Upper lobe of left lung (tissue), 6 donors: ENCODE results near the gene VAT1L. TPM values are rescaled to one million over a fixed set of nuclear protein-coding genes. Genes with fewer than 3 reads are reported as not detected.

Experiments
- ATAC-seq, 2 donors: fragments of 200-7000 bp; cut with Tn5 transposase; one replicate each; pipeline ENCODE4 v1.9.1; 2022; ENCODE audit warnings: mild to moderate bottlenecking in 2 of 2, moderate library complexity in 2 of 2; ENCODE audit not compliant: low FRiP score in 2 of 2
- DNase-seq, 2 donors: peaks; one replicate each; pipeline ENCODE4 v3.0.0-alpha.2; 2019 to 2020
- H3K27ac ChIP-seq, 4 donors: fragments of 200-600 bp; sonication (generic); one replicate each; pipeline ENCODE4 v1.5.1; 2016 to 2019
- H3K27me3 ChIP-seq, 4 donors: fragments of 200-600 bp; sonication (generic); one replicate each; pipeline ENCODE4 v1.5.1; 2017 to 2019
- H3K36me3 ChIP-seq, 4 donors: fragments of 200-600 bp; sonication (generic); one replicate each; pipeline ENCODE4 v1.5.1; 2016 to 2019
- H3K4me1 ChIP-seq, 4 donors: fragments of 200-600 bp; sonication (generic); one replicate each; pipeline ENCODE4 v1.5.1; 2018 to 2019
- H3K4me3 ChIP-seq, 4 donors: fragments of 200-600 bp; sonication (generic); one replicate each; pipeline ENCODE4 v1.5.1; 2017 to 2019; ENCODE audit warnings: mild to moderate bottlenecking in 2 of 4, moderate library complexity in 1 of 4
- H3K9me3 ChIP-seq, 4 donors: fragments of 200-600 bp; sonication (generic); one replicate each; pipeline ENCODE4 v1.5.1; 2018 to 2019
- EP300 ChIP-seq, 4 donors: sonication (generic); formaldehyde crosslinking; IDR thresholded peaks; one replicate each; pipeline ENCODE4 v1.5.1; 2017; ENCODE audit warnings: antibody characterized with exemption in 4 of 4, control low read depth in 2 of 4
- POLR2A ChIP-seq, 4 donors: fragments of 450-650 bp; IDR thresholded peaks; one replicate each; pipeline ENCODE4 v1.5.1; 2016 to 2017; ENCODE audit warnings: antibody characterized with exemption in 4 of 4, mild to moderate bottlenecking in 2 of 4
- POLR2AphosphoS5 ChIP-seq, 2 donors: sonication (generic); formaldehyde crosslinking; IDR thresholded peaks; one replicate each; pipeline ENCODE4 v1.5.1; 2017; ENCODE audit warnings: antibody characterized with exemption in 2 of 2
- WGBS, 2 donors: methylation state at CpG; one replicate each; pipeline ENCODE4 v1.1.5; 2017 to 2018; 5-methylcytosine and 5-hydroxymethylcytosine counted together
- total RNA-seq, 6 donors: library from RNA; depleted of rRNA in 4 of 6; stranded (reverse); fragments of >200 nt in 4 of 6; gene quantifications; one replicate each; pipeline versions ENCODE4 v1.1.0 to v1.2.1, GENCODE V29; 2016 to 2021
- TF ChIP-seq, protein P1 (sequence below), 6 experiments: fragments of 450-650 bp in 4 of 6; fragments of 200-600 bp in 2 of 6; sonication (generic) in 2 of 6; IDR thresholded peaks; one replicate each; pipeline ENCODE4 v1.5.1; 2016 to 2019; ENCODE audit warnings: antibody characterized with exemption in 6 of 6
- donor health status: DM: no; HTN: no; CAD: no; lungs with moderate emphysema.
- donor health status: DM: no; HTN: yes; CAD: no; lungs with severe emphysema.

Gene VAT1L
- total RNA-seq, 6 donors from 2014 or later, result under 0.01 to 0.59 (median 0.27) TPM; not detected in 2

DNA sequence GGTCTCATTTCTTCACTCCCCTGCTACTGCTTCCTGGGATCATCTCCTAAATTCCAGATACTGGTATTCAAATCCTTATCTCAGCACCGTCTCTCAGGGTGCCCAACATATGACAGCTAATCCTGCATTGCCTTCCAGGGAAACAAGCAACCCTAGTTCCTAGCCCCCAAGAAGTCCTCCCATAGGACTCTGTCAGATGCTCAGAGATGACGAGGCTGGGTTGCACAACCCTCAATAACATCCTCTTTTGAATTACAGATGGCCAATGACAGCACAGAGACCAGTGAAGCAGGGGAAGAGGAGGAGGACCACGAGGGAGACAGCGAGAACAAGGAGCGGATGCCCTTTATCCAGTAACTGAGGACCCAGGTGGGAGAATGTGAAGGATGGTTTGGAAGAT lies 189.0 kb downstream of the VAT1L start:
- Histone ChIP-seq H3K4me1 (no peaks in the 10 kb centered on the region), H3K27me3 (no peaks in the 10 kb centered on the region), H3K27ac (no peak overlapping the region), H3K9me3 (no peaks in the 10 kb centered on the region), H3K4me3 (no peak overlapping the region), H3K36me3 (no peaks in the 10 kb centered on the region)
- 46 to 67% methylated on average over 5 of the region's 5 CpGs for WGBS, 2 donors
- TF ChIP-seq, protein P1, sequence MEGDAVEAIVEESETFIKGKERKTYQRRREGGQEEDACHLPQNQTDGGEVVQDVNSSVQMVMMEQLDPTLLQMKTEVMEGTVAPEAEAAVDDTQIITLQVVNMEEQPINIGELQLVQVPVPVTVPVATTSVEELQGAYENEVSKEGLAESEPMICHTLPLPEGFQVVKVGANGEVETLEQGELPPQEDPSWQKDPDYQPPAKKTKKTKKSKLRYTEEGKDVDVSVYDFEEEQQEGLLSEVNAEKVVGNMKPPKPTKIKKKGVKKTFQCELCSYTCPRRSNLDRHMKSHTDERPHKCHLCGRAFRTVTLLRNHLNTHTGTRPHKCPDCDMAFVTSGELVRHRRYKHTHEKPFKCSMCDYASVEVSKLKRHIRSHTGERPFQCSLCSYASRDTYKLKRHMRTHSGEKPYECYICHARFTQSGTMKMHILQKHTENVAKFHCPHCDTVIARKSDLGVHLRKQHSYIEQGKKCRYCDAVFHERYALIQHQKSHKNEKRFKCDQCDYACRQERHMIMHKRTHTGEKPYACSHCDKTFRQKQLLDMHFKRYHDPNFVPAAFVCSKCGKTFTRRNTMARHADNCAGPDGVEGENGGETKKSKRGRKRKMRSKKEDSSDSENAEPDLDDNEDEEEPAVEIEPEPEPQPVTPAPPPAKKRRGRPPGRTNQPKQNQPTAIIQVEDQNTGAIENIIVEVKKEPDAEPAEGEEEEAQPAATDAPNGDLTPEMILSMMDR (IDR thresholded peaks at IDR 0.05), result no peak
- no peak for TF ChIP-seq POLR2A (IDR thresholded peaks at IDR 0.05)
- TF ChIP-seq EP300 (IDR thresholded peaks at IDR 0.05), result no peak
- TF ChIP-seq POLR2AphosphoS5 (IDR thresholded peaks at IDR 0.05), result no peak
- ATAC-seq, result no peak
- DNase-seq, result no peak

DNA sequence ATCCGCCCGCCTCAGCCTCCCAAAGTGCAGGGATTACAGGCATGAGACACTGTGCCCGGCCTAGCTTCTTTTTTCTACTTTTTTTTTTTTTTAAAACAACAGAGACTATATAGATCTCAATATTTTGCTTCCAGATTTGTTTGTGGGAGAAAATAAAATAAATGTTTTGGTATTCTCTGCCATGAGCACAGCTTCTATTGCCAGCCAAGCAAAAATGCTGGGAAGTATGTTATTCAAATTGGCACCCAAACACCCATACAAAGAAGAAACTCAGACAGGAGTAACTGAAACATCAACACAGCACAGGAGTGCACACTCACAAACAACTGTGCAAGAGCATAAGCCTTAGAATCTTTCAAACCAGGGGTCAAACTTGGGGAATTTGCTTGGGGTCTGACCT lies 196.7 kb downstream of the VAT1L start:
- WGBS, 2 donors, result 86 to 89% methylated on average over 3 of the region's 3 CpGs
- ATAC-seq, result no peak
- no peaks in the 10 kb centered on the region for H3K4me1 ChIP-seq
- TF ChIP-seq, protein P1 (IDR thresholded peaks at IDR 0.05), result no peak
- no peak overlapping the region for H3K4me3 ChIP-seq
- no peaks in the 10 kb centered on the region for H3K36me3 ChIP-seq
- H3K27ac ChIP-seq, result no peak overlapping the region
- no peaks in the 10 kb centered on the region for H3K9me3 ChIP-seq
- H3K27me3 ChIP-seq, result no peaks in the 10 kb centered on the region
- no peak for DNase-seq

GRCh38 chr16:77986011-77986740 lies 197.8 kb downstream of the VAT1L start:
- WGBS, 2 donors, result 88 to 91% methylated on average over 7 of the region's 7 CpGs
- ATAC-seq (no peak), DNase-seq (no peak)
- Histone ChIP-seq H3K27ac (no peak overlapping the region), H3K27me3 (no peaks in the 10 kb centered on the region), H3K9me3 (no peaks in the 10 kb centered on the region), H3K36me3 (no peaks in the 10 kb centered on the region), H3K4me3 (no peak overlapping the region), H3K4me1 (no peaks in the 10 kb centered on the region)
- TF ChIP-seq EP300 (IDR thresholded peaks at IDR 0.05) (no peak), POLR2AphosphoS5 (IDR thresholded peaks at IDR 0.05) (no peak), POLR2A (IDR thresholded peaks at IDR 0.05) (no peak)
- TF ChIP-seq, protein P1 (IDR thresholded peaks at IDR 0.05), result no peak

DNA sequence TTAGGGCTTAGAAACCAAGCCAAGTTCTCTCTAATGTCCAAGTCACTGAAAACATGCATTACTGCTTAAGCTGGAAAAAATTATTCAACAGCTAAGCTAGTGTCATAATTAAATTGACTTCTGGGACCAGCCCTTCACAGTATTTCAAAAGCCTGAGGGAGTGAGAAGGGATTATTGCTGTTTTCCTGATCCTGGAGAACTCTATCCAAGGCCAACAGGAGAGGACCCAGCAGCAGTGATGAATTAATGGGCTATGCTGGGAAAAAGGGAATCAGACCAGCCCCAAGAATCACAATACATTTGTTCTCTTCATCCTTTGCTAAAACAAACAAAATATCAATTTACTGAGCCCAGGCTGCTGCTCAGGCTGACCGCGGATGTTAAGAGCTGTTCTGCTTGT lies 199.4 kb downstream of the VAT1L start:
- no peak overlapping the region for H3K4me3 ChIP-seq
- no peaks in the 10 kb centered on the region for H3K4me1 ChIP-seq
- no peaks in the 10 kb centered on the region for H3K36me3 ChIP-seq
- no peaks in the 10 kb centered on the region for H3K9me3 ChIP-seq
- TF ChIP-seq EP300 (IDR thresholded peaks at IDR 0.05), result no peak
- no peak for TF ChIP-seq POLR2AphosphoS5 (IDR thresholded peaks at IDR 0.05)
- TF ChIP-seq, protein P1 (IDR thresholded peaks at IDR 0.05), result no peak
- TF ChIP-seq POLR2A (IDR thresholded peaks at IDR 0.05), result no peak
- 55 to 58% methylated on average over 2 of the region's 2 CpGs for WGBS, 2 donors
- H3K27me3 ChIP-seq, result no peaks in the 10 kb centered on the region
- H3K27ac ChIP-seq, result no peak overlapping the region
- DNase-seq (no peak), ATAC-seq (peak in 1 of 2 donors; percentile 67)

DNA sequence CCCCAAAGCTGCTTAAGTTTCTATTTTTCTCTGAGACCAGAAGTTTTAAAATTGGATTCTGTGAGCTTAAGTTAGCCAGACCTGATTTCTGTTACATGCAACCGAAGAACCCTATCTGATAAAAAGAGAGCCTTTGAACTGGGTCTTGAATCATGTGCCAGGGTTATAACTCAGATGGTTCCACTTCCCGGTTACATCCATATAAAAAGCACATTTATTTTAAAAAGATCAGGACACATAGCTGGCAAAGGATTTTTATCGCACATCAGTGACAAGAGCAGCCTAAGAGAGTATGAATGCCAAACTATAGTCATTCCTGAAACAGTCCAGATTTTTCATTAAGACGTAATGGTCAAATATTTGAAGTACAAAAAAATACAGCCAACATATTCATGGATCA lies 201.5 kb downstream of the VAT1L start:
- Histone ChIP-seq H3K4me1 (no peaks in the 10 kb centered on the region), H3K36me3 (no peaks in the 10 kb centered on the region), H3K4me3 (no peak overlapping the region), H3K27me3 (no peaks in the 10 kb centered on the region), H3K9me3 (no peaks in the 10 kb centered on the region), H3K27ac (no peak overlapping the region)
- TF ChIP-seq EP300 (IDR thresholded peaks at IDR 0.05) (no peak), POLR2AphosphoS5 (IDR thresholded peaks at IDR 0.05) (no peak)
- TF ChIP-seq, protein P1 (IDR thresholded peaks at IDR 0.05), result no peak
- DNase-seq (no peak), ATAC-seq (no peak)
- 75 to 89% methylated on average over 4 of the region's 4 CpGs for whole genome bisulfite sequencing, 2 donors
